Coronary artery (tissue), 2 donors: ENCODE results near the gene CALR.

Source experiments
- DNase-seq: peaks from one replicate; pipeline ENCODE4 v3.0.0-alpha.2; 2017; ENCODE audit warnings: low spot score
- H3K27ac ChIP-seq, 2 donors: fragments of 200-600 bp; sonication (generic); one replicate each; pipeline ENCODE4 v1.5.1; 2016 to 2019
- H3K4me3 ChIP-seq: fragments of 200-600 bp; sonication (generic); 2 replicates; pipeline ENCODE4 v1.5.1; 2016; ENCODE audit warnings: mild to moderate bottlenecking, moderate library complexity
- TF ChIP-seq, protein P1 (sequence below): fragments of 200-600 bp; sonication (generic); IDR thresholded peaks from one replicate; pipeline ENCODE4 v1.5.1; 2019; ENCODE audit warnings: antibody characterized with exemption

The CALR gene

GRCh38 chr19:12936582-12936981, 1.8 kb upstream of the CALR start:
- no peak overlapping the region for H3K4me3 ChIP-seq
- H3K27ac ChIP-seq = no peak overlapping the region
- DNase-seq = no peak
- TF ChIP-seq, protein P1, sequence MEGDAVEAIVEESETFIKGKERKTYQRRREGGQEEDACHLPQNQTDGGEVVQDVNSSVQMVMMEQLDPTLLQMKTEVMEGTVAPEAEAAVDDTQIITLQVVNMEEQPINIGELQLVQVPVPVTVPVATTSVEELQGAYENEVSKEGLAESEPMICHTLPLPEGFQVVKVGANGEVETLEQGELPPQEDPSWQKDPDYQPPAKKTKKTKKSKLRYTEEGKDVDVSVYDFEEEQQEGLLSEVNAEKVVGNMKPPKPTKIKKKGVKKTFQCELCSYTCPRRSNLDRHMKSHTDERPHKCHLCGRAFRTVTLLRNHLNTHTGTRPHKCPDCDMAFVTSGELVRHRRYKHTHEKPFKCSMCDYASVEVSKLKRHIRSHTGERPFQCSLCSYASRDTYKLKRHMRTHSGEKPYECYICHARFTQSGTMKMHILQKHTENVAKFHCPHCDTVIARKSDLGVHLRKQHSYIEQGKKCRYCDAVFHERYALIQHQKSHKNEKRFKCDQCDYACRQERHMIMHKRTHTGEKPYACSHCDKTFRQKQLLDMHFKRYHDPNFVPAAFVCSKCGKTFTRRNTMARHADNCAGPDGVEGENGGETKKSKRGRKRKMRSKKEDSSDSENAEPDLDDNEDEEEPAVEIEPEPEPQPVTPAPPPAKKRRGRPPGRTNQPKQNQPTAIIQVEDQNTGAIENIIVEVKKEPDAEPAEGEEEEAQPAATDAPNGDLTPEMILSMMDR = no peak

- H3K27ac ChIP-seq = peak overlapping the region; percentile 77 to 96
- DNase-seq = no peak
- peak overlapping the region; percentile 94 for H3K4me3 ChIP-seq
- TF ChIP-seq, protein P1 = no peak
Observed at GRCh38 chr19:12937093-12937926, 1.1 kb upstream of the CALR start.

- H3K4me3 ChIP-seq = peak overlapping the region; percentile 94
- DNase-seq = no peak
- peak overlapping the region; percentile 95 to 96 for H3K27ac ChIP-seq
- TF ChIP-seq, protein P1 = no peak
Observed at GRCh38 chr19:12938779-12939601, 581 bp downstream of the CALR start.

- peak overlapping the region; percentile 15 to 96 for H3K27ac ChIP-seq
- TF ChIP-seq, protein P1 = no peak
- peak overlapping the region; percentile 94 for H3K4me3 ChIP-seq
- DNase-seq = no peak
Observed at GRCh38 chr19:12939975-12940423, 1.6 kb downstream of the CALR start.

- Histone ChIP-seq H3K27ac (peak overlapping the region in 1 of 2 donors; percentile 15), H3K4me3 (no peak overlapping the region)
- TF ChIP-seq, protein P1 = no peak
- no peak for DNase-seq
Observed at GRCh38 chr19:12940897-12941296, 2.5 kb downstream of the CALR start.

- no peak overlapping the region for H3K4me3 ChIP-seq
- TF ChIP-seq, protein P1 = no peak
- no peak for DNase-seq
- peak overlapping the region in 1 of 2 donors; percentile 27 for H3K27ac ChIP-seq
Observed at GRCh38 chr19:12943437-12944044, 5.1 kb downstream of the CALR start.
